T-helper 1 cell (primary cell): ENCODE measurements around the gene FGF12.

Experiments used
- DNase-seq, 5 donors: peaks; one replicate each; pipeline ENCODE4 v3.0.0-alpha.2; 2012 to 2020

Gene FGF12

GRCh38 chr3:192258721-192259120 lies 468.6 kb downstream of the FGF12 start:
- DNase-seq: no peak

- no peak for DNase-seq
These were observed 471.5 kb downstream of the FGF12 start for GRCh38 chr3:192255839-192256238.

- no peak for DNase-seq
These were observed 474.0 kb downstream of the FGF12 start for GRCh38 chr3:192253138-192253887.

GRCh38 chr3:192249516-192249915 lies 477.8 kb downstream of the FGF12 start:
- DNase-seq: no peak

- no peak for DNase-seq
These were observed 480.3 kb downstream of the FGF12 start for GRCh38 chr3:192246847-192247559.

GRCh38 chr3:192244591-192244990 lies 482.8 kb downstream of the FGF12 start:
- DNase-seq: no peak

- DNase-seq: no peak
These were observed 487.4 kb downstream of the FGF12 start for GRCh38 chr3:192239956-192240355.

- no peak for DNase-seq
These were observed 489.2 kb downstream of the FGF12 start for GRCh38 chr3:192237992-192238608.

- no peak for DNase-seq
These were observed 497.5 kb downstream of the FGF12 start for GRCh38 chr3:192229866-192230265.

GRCh38 chr3:192224634-192225155 lies 502.6 kb downstream of the FGF12 start:
- DNase-seq: no peak

GRCh38 chr3:192223815-192224214 lies 503.5 kb downstream of the FGF12 start:
- DNase-seq: no peak

- no peak for DNase-seq
These were observed 506.4 kb downstream of the FGF12 start for GRCh38 chr3:192220915-192221314.

GRCh38 chr3:192219926-192220325 lies 507.4 kb downstream of the FGF12 start:
- DNase-seq: no peak

- DNase-seq: no peak
These were observed 511.3 kb downstream of the FGF12 start for GRCh38 chr3:192216067-192216466.

- DNase-seq: no peak
These were observed 514.4 kb downstream of the FGF12 start for GRCh38 chr3:192212979-192213378.

GRCh38 chr3:192212335-192212734 lies 515.0 kb downstream of the FGF12 start:
- DNase-seq: no peak

GRCh38 chr3:192207651-192208050 lies 519.7 kb downstream of the FGF12 start:
- no peak for DNase-seq

- DNase-seq: no peak
These were observed 520.1 kb downstream of the FGF12 start for GRCh38 chr3:192207239-192207638.

- DNase-seq: no peak
These were observed 533.3 kb downstream of the FGF12 start for GRCh38 chr3:192194085-192194484.

GRCh38 chr3:192188218-192188835 lies 539.0 kb downstream of the FGF12 start:
- peak in 3 of 5 donors; percentile 2 to 40 (median 13) for DNase-seq

- DNase-seq: no peak
These were observed 539.8 kb downstream of the FGF12 start for GRCh38 chr3:192187485-192188051.

GRCh38 chr3:192186498-192186897 lies 540.8 kb downstream of the FGF12 start:
- DNase-seq: no peak

GRCh38 chr3:192186045-192186444 lies 541.3 kb downstream of the FGF12 start:
- no peak for DNase-seq
